ENCODE data around the gene MAN2A2. TPM values are rescaled to one million over a fixed set of nuclear protein-coding genes. Genes with fewer than 3 reads are reported as not detected.

The MAN2A2 gene
- total RNA-seq (2022; extraction: Qiagen RNA extraction): 23.0 to 31.7 TPM (median 29.1 TPM) in 5 replicates

GRCh38 chr15:90902840-90903732, at the start of gene MAN2A2:
TSS of gene MAN2A2 (plus strand) at chr15:90903302. CDS start at chr15:90904208, 906 bp downstream.

GRCh38 chr15:90868261-90868689, 34.8 kb upstream of the MAN2A2 start, which contains the start of gene FURIN:
TSS of gene FURIN (plus strand) at chr15:90868588. CDS start at chr15:90875741, 7,153 bp downstream.

GRCh38 chr15:90883976-90884718, 19.0 kb upstream of the MAN2A2 start, which contains the start of gene FES:
TSS of gene FES (plus strand) at chr15:90884504. CDS start at chr15:90885046, 542 bp downstream.

GRCh38 chr15:90931828-90932659, 28.9 kb downstream of the MAN2A2 start, which contains the start of gene HDDC3:
TSS of gene HDDC3 (minus strand) at chr15:90932549. CDS start at chr15:90932540, 9 bp downstream.

GRCh38 chr15:90934949-90935751, 32.0 kb downstream of the MAN2A2 start, which contains the start of gene UNC45A:
TSS of gene UNC45A (plus strand) at chr15:90935285. CDS start at chr15:90935325, 40 bp downstream.

GRCh38 chr15:90954712-90955623, 51.9 kb downstream of the MAN2A2 start, which contains the start of gene RCCD1:
TSS of gene RCCD1 (plus strand) at chr15:90954884. CDS start at chr15:90956735, 1,851 bp downstream.

Other genes with a start within 250 kb of the MAN2A2 start
- gene BLM, start 186.0 kb upstream of the MAN2A2 start, total RNA-seq (2022; extraction: Qiagen RNA extraction): 10.4 to 14.7 TPM (median 11.5 TPM) in 5 replicates
- gene FURIN, start 34.7 kb upstream of the MAN2A2 start, total RNA-seq (2022; extraction: Qiagen RNA extraction): 40.4 to 65.8 TPM (median 57.2 TPM) in 5 replicates
- gene FES, start 18.8 kb upstream of the MAN2A2 start, total RNA-seq (2022; extraction: Qiagen RNA extraction): 0.45 to 1.1 TPM (median 0.81 TPM) in 5 replicates
- 24.8 to 36.4 TPM (median 34.3 TPM) in 5 replicates for gene HDDC3, start 29.2 kb downstream of the MAN2A2 start, total RNA-seq (2022; extraction: Qiagen RNA extraction)
- gene UNC45A, start 32.0 kb downstream of the MAN2A2 start, total RNA-seq (2022; extraction: Qiagen RNA extraction): 56.8 to 62.6 TPM (median 60.2 TPM) in 5 replicates
- 34.2 to 40.1 TPM (median 37.0 TPM) in 5 replicates for gene RCCD1, start 51.6 kb downstream of the MAN2A2 start, total RNA-seq (2022; extraction: Qiagen RNA extraction)
- 184 to 246 TPM (median 216 TPM) in 5 replicates for gene PRC1, start 91.2 kb downstream of the MAN2A2 start, total RNA-seq (2022; extraction: Qiagen RNA extraction)
- gene VPS33B, start 119.3 kb downstream of the MAN2A2 start, total RNA-seq (2022; extraction: Qiagen RNA extraction): 11.9 to 15.9 TPM (median 14.1 TPM) in 5 replicates
- 0.02 to 0.05 TPM (median 0.03 TPM) in 5 replicates for gene SV2B, start 197.0 kb downstream of the MAN2A2 start, total RNA-seq (2022; extraction: Qiagen RNA extraction)

Measured in A549 treated with CORT108297 at 1 μM for 4 hours (cell line).